NOMO-1 (cell line): ENCODE results near the gene CCSER1.
"Not testable (repeated sequence)": the region's sequence is repeated elsewhere in the genome, so short reads cannot be mapped to it uniquely, and the experiment has no call there.

ENCODE experiments used
- DNase-seq, 2 experiments: peaks; one replicate each; lab custom pipeline; 2025; ENCODE audit not compliant: unreplicated experiment in 2 of 2; lab: John Stamatoyannopoulos, UW

The CCSER1 gene

GRCh38 chr4:90996813-90997212 is 869.6 kb downstream of the CCSER1 start:
- no peak for DNase-seq

GRCh38 chr4:91015861-91016260 is 888.7 kb downstream of the CCSER1 start:
- no peak for DNase-seq

GRCh38 chr4:91019513-91019912 is 892.3 kb downstream of the CCSER1 start:
- DNase-seq = no peak

GRCh38 chr4:91025241-91026148 is 898.3 kb downstream of the CCSER1 start:
- DNase-seq = no peak

- no peak for DNase-seq
Observed at GRCh38 chr4:91028228-91028627, 901.0 kb downstream of the CCSER1 start.

- DNase-seq = no peak
Observed at GRCh38 chr4:91031761-91032160, 904.6 kb downstream of the CCSER1 start.

GRCh38 chr4:91032725-91033445 is 905.7 kb downstream of the CCSER1 start:
- no peak for DNase-seq

- DNase-seq = no peak
Observed at GRCh38 chr4:91035276-91035675, 908.1 kb downstream of the CCSER1 start.

- no peak for DNase-seq
Observed at GRCh38 chr4:91037951-91038350, 910.8 kb downstream of the CCSER1 start.

- no peak for DNase-seq
Observed at GRCh38 chr4:91057871-91058270, 930.7 kb downstream of the CCSER1 start.

GRCh38 chr4:91058345-91058744 is 931.2 kb downstream of the CCSER1 start:
- no peak for DNase-seq

- DNase-seq = no peak
Observed at GRCh38 chr4:91064157-91064853, 937.1 kb downstream of the CCSER1 start.

GRCh38 chr4:91065117-91065516 is 937.9 kb downstream of the CCSER1 start:
- DNase-seq = no peak

- no peak for DNase-seq
Observed at GRCh38 chr4:91070736-91071135, 943.5 kb downstream of the CCSER1 start.

- DNase-seq = no peak
Observed at GRCh38 chr4:91076147-91076546, 949.0 kb downstream of the CCSER1 start.

GRCh38 chr4:91085961-91086360 is 958.8 kb downstream of the CCSER1 start:
- DNase-seq = no peak

- no peak for DNase-seq
Observed at GRCh38 chr4:91087743-91088142, 960.5 kb downstream of the CCSER1 start.

- no peak for DNase-seq
Observed at GRCh38 chr4:91089178-91089577, 962.0 kb downstream of the CCSER1 start.

GRCh38 chr4:91092398-91092980 is 965.3 kb downstream of the CCSER1 start:
- DNase-seq = no peak

GRCh38 chr4:91094220-91094619 is 967.0 kb downstream of the CCSER1 start:
- not testable (repeated sequence) for DNase-seq

GRCh38 chr4:91099666-91100065 is 972.5 kb downstream of the CCSER1 start:
- DNase-seq = no peak
